IMR-90 (cell line): ENCODE data around the gene KYAT1.

ENCODE experiments used
- BHLHE40 ChIP-seq: fragments of 150-350 bp; IDR thresholded peaks from 2 replicates; pipeline ENCODE4 v1.6.1; 2016; ENCODE audit warnings: mild to moderate bottlenecking, low read depth, low read length
- CEBPB ChIP-seq: IDR thresholded peaks from 2 replicates; pipeline ENCODE4 v1.6.1; 2012; ENCODE audit warnings: low read depth, low read length, improper control_type of control experiment
- CHD1 ChIP-seq: IDR thresholded peaks from 2 replicates; pipeline ENCODE4 v1.6.1; 2012; ENCODE audit warnings: low read depth, low read length, improper control_type of control experiment
- CTCF ChIP-seq: conservative IDR thresholded peaks from 2 replicates; pipeline ENCODE4 v1.5.1; 2012; ENCODE audit warnings: mild to moderate bottlenecking, low read depth, low read length, improper control_type of control experiment
- FOS ChIP-seq: fragments of 150-350 bp; IDR thresholded peaks from 2 replicates; pipeline ENCODE4 v1.6.1; 2016; ENCODE audit warnings: low read depth, low read length
- MAFK ChIP-seq: IDR thresholded peaks from 2 replicates; pipeline ENCODE4 v1.6.1; 2012; ENCODE audit warnings: low read depth, low read length, improper control_type of control experiment
- MAZ ChIP-seq: IDR thresholded peaks from 2 replicates; pipeline ENCODE4 v1.6.1; 2012; ENCODE audit warnings: low read depth, mild to moderate bottlenecking, low read length, improper control_type of control experiment, moderate library complexity, borderline replicate concordance
- MXI1 ChIP-seq: IDR thresholded peaks from 2 replicates; pipeline ENCODE4 v1.6.1; 2012; ENCODE audit warnings: low read depth, mild to moderate bottlenecking, low read length, moderate library complexity, borderline replicate concordance
- NFE2L2 ChIP-seq: fragments of 150-350 bp; IDR thresholded peaks from 2 replicates; pipeline ENCODE4 v1.6.1; 2016; ENCODE audit warnings: low read depth, mild to moderate bottlenecking, low read length
- POLR2A ChIP-seq: IDR thresholded peaks from 2 replicates; pipeline ENCODE4 v1.6.1; 2012; ENCODE audit warnings: mild to moderate bottlenecking, low read depth, low read length
- RAD21 ChIP-seq: IDR thresholded peaks from 2 replicates; pipeline ENCODE4 v1.6.1; 2012; ENCODE audit warnings: low read length, improper control_type of control experiment
- RCOR1 ChIP-seq: IDR thresholded peaks from 2 replicates; pipeline ENCODE4 v1.6.1; 2012; ENCODE audit warnings: mild to moderate bottlenecking, low read length, improper control_type of control experiment; ENCODE audit not compliant: insufficient replicate concordance
- RFX5 ChIP-seq: IDR thresholded peaks from 2 replicates; pipeline ENCODE4 v1.8.0; 2012; ENCODE audit warnings: low read depth, mild to moderate bottlenecking, low read length, moderate library complexity
- SMC3 ChIP-seq: fragments of 150-350 bp; IDR thresholded peaks from 2 replicates; pipeline ENCODE4 v1.6.1; 2016; ENCODE audit warnings: low read depth, mild to moderate bottlenecking, antibody characterized with exemption, low read length, moderate library complexity

GRCh38 chr9:128881884-128882676 lies at the start of gene KYAT1, which contains the start of gene LRRC8A:
- TF ChIP-seq MAFK (no peak), CTCF (0 out of 2 replicates have a peak, but pooled peaks have one; percentile 17), BHLHE40 (no peak), POLR2A (peak; percentile 95), CEBPB (no peak), RFX5 (no peak), RAD21 (no peak), MAZ (peak; percentile 81; the same call in 1 of the 2 replicates), SMC3 (no peak), FOS (peak; percentile 49; the same call in 1 of the 2 replicates), RCOR1 (no peak), NFE2L2 (no peak), MXI1 (no peak), CHD1 (no peak)
